HG03103 (cell line): Measurements from ENCODE around the gene TAB2.
"Not testable (repeated sequence)": the region's sequence is repeated elsewhere in the genome, so short reads cannot be mapped to it uniquely, and the experiment has no call there.

Experiments used
- ATAC-seq: cut with Tn5 transposase; IDR thresholded peaks from one replicate; pipeline ENCODE4 v1.9.1; 2021; ENCODE audit warnings: low read depth; ENCODE audit not compliant: unreplicated experiment

TAB2 gene

DNA sequence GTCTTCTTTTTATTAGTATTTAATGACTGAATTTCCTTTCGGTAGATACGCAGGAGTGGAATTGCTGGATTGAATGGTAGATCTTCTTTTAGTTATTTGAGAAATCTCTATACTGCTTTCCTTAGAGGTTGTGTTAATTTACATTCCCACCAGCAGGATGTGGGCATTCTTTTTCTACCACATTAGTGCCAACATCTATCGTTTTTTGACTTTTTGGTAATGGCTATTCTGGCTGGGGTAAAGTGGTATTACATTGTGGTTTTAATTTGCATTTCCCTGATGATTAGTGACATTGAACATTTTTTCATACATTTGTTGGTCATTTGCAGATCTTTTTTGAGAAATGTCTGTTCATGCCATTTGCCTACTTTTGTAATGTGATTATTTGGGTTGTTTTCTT is 119.7 kb downstream of the TAB2 start:
- no peak for ATAC-seq

DNA sequence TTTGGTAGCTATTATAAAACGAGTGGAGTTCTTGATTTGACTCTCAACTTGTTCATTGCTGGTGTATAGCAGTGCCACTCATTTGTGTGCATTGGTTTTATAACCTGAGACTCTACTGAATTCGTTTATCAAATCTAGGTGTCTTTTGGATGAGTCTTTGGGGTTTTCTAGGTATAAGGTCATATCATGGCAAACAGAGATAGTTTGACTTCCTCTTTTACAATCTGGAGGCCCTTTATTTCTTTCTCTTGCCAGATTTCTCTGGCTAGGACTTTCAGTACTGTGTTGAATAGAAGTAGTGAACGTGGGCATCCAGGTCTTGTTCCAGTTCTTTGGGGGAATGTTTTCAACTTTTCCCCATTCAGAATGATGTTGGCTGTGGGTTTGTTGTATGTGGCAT is 121.3 kb downstream of the TAB2 start:
- ATAC-seq: no peak

DNA sequence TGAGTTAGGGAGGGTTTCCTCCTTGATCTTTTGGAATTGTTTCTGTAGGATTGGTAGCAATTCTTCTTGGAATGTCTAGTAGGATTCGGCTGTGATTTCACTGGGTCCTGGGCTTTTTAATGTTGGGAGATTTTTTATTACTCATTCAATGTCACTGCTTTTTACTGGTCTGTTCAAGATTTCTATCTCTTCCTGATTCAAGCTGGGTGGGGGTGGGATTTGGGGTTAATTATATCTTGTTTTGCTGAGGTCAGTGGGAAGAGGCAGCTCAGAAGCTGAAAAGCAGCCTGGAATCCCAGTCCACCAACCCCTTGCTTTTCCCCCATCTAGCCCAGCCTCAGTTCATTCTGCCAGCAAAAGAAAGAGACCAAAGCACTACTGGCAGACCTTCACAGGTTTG is 122.1 kb downstream of the TAB2 start:
- ATAC-seq: no peak

DNA sequence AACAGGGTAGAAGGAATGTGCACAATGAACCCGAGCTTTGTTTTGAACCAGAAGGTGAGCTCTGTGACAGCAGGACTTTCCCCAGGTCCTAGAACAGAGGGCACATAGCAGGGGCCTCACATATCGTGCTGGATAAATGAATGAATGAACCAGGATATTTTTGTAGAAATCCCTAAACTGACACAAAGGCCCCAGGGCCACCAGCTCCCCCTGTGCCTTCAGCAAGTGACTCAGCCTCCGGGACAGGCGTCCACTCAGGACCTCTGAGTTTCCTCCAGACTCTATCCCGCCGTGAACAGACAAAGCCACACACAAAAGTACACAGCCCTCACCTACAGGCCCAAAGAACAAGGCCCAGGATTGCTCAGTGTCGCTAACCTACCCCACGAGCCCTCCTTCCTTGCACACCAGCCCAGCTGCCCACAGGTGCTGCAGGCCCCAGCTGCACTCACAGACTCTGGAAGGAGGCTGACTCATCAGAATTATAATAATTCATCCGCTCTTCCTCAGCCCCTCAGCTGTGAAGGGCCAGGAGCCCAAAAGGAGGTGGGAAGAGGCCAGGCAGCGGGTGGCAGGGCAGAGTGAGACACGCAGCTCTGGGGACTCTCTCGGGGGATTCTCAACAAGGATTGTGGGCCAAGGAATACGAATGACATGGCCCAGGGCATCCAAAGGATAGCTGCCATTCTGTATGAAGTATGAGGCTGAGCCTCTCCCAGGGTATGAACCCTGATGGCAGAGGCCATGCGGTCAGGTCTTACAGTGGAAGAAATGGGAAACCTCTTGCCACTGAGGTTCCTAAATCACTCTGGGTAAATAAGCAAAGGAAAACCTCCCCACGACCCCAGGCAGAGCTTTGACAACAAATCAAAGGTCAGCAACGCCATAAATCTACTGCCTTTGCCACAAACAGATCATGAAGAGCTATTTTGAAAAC is 123.5 kb downstream of the TAB2 start:
- ATAC-seq: no peak

DNA sequence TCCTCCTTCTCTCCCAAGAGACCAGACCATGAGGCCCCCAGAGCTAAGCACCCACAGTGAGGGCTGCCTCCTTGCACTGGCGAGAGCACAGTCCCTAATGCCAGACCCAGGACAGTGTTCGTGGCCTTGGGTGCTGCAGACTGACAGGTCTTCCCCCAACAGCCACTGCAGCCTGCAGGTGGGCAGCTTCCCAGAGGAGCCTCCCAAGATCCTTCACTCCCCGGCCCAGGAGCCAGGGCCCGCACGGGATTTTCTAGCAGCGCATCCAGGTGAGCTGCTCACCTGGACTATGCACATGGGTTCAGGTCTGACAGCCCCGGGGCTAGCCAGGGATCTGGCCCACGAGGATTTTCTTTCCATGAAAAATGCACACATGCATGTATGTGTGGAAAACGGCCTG is 124.2 kb downstream of the TAB2 start:
- no peak for ATAC-seq

DNA sequence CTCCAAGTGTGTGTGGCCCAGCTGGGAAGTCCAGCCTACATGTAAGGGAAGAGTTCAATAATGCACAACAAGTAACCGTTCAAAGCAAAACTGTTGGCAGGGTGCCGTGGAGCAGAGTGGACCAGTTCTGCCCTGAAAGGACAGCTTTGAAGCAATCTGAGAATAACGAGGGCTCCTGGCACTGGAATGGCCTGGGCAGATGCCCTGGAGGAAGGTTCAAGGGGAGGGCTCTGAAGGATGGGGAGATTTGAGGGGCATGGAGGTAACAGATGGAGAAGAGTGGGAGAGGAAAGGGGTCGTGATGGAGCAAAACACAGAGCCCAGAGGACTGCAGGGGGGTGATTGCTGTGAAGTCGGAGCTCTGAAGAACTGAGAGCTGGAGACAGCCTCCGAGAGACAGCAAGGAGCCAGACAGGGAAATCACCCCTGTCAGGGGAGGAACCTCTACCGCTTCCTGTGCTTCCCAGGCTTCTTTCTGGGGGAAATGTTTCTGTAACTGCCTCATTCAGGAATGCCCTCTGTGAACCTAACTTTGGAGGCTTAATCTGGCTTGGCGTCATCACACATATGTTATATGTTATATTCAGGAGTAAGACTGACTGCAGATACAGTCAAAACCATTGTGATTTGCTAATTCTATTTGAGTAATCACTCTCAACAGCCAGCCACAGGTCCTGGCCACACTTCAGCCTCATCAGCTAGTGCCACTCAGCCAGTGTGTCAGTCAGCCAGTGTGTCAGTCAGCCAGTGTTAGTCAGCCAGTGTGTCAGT is 126.1 kb downstream of the TAB2 start:
- no peak for ATAC-seq

DNA sequence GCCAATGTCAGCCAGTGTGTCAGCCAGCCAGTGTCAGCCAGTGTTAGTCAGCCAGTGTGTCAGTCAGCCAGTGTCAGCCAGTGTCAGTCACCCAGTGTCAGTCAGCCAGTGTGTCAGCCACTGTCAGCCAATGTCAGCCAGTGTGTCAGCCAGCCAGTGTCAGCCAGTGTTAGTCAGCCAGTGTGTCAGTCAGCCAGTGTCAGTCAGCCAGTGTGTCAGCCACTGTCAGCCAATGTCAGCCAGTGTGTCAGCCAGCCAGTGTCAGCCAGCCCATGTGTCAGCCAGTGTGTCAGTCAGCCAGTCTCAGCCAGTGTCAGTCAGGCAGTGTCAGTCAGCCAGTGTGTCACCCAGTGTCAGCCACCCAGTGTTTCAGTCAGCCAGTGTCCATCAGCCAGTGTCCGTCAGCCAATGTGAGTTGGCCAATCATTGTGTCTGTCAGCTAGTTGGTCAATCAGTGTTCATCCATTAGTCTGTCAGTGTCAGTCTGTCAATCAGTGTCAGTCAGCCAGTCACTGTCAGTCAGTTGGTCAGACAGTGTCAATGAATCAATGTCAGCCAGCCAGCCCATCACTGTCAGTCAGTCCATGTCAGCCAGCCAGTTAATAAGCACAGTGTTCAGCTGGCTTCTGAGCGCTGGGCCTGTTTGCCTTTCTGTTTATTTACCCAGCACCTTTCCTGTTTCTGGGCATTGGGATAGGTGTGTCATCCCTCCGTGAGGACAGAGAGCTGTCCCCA is 127.0 kb downstream of the TAB2 start:
- ATAC-seq: not testable (repeated sequence)

DNA sequence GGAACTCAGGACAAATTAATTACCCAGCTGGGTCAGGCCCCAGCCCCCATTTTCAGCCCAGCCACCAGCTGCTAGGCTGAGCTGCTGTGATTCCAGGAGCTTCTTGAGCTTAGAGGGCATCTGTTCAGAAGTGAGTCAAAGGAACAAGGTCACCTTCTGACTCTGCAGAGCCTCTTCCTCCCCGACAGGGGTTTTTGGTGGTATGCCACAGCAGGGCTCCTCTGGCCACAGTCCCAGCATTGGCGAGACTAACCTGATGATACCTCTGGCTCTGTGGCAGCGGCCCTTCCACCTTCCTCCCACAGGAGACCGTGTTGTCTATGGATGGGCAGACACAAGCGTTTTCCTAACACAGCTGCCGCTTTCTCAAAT is 127.6 kb downstream of the TAB2 start:
- ATAC-seq: no peak

DNA sequence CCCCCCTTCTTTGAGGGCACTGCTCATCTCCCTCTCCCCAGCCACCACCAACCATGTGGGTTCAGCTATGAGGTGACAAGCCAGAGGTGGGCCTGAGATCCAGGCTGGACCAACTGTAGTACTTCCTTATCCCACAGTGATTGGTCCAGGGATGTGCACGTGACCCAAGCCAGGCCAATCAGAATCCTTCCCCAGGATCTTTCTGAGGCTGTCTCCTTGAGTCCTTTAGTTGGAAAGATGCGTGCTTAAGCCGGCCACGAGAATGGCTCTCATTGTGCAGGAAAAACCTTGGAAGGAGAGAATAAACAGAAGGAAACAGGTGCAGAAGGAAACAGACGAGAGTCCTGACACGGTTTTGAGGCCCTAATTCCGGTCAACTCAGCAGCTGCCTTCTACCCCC is 128.1 kb downstream of the TAB2 start:
- no peak for ATAC-seq

DNA sequence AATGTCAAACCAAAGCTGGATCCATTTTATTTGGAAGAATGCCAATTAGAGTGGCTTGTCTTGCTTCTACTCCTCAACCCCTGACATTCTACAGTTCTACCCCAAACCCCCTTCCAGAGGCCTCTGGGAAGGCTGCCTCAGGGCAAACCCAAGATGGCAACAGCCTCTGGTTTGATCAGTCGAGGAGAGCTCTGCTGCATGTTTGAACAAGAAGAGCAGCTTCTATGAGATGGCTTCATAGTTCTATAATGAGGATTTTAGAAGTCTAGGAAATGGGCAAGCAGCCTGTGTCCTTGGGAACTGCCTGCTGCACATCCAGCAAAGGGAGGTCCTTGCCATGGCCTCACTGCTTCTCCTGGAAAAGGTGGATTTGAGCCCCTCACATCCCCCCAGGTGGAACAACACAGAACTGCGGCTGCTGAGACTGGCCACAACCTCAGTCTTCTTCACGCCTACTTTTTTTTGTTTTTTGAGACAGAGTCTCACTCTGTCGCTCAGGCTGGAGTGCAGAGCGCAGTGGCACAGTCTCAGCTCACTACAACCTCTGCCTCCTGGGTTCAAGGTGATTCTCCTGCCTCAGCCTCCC is 129.4 kb downstream of the TAB2 start:
- no peak for ATAC-seq

DNA sequence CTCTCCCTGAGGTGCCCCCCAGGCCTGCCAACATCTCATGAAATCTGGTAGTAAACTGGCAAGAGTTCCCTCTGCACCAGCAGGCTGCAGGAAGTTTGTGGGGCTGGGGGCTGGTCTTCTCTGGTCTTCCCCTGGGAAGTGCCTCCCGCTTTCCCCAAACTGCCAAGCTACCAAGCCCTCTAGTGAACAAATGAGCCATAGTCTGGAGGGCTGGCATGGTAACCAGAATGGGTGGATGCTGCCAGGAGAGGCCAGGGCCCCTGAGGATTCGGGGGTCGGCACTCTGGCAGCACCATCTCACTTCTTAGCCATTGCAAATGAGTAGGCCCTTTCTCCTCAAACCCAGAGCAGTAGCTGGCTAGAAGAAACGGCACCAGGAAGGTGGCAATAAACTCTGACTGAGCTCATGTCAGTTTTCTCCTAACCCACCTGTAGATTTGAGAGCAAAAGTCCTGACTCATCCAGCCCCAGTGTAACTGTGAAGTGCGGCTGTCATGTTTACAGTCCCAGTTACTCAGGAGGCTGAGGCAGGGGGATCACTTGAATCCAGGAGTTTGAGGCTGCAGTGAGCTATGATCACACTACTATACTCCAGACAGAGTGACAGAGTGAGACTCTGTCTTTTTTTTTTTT is 131.4 kb downstream of the TAB2 start:
- ATAC-seq: no peak

DNA sequence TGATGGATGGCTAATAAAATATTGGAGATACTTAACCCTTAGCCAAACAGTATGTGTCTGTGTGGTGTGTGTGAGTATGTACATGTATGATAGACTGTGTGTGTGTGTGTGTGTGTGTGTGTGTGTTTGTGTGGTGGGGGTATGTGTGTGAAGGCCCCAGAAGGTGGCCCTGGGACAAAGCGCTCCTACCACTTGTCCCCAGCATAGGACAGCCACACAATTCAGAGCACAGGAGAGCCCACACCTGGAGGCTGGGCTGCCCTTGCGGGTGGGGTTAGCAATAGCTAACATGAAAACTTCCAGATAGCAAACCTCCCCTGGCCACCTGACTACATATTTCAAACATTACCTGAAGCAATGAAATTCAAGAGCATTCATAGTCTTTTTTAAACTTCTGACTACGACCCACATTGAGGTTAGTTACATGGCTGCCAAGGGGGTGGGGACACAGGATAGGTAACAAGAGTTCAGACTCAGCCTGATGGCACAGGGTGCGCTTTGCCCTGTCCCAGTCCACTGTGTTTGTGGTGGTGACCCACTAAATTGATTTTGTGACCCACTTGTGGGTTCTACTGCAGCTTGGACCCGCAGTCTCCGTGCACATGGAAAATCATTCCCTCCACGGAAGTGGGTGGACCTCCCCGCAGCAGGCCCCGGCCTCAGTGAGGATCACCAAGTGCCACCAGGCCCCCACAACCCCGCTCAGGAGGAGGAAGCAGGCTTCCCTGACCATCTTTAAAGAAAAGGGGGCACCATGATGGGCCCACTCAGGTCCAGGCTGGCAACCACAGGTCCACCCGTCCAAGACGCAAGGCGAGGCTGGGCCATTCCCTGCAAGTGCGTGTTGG is 132.5 kb downstream of the TAB2 start:
- ATAC-seq: no peak

DNA sequence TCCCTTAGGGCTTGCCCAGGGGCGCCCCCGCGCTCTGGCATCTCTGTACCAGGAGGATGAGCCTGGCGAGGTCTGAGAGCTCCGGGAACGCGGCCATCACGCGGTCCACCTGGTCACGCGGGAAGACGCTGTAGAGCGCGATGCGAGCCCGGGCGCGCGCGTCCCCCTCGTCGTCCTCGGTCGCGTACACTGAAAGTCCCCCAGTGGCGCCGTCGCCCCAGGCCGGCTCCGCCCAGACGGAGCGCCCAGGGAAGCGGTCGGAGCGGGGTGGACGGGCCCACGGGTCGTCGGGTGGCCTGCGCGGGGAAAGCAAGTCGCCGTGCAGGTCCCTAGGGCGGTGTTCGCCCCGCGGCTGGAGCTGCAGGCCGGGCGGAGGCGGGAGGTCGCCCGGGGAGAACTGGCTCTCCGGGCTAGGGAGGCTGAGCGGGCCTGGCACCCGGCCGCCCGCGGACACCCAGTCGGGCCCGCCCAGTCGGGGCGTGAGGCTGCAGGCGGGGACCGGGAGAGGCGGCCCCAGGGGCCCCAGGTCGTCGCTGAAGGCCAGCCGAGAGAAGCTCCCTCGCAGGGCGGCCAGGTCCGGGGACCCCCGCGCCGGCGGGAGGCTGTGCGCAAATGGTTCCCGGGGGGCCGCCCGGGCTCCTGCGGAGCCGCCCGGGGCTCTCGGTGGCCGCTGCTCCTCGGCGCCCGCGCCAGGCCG is 133.3 kb downstream of the TAB2 start:
- ATAC-seq: no peak

DNA sequence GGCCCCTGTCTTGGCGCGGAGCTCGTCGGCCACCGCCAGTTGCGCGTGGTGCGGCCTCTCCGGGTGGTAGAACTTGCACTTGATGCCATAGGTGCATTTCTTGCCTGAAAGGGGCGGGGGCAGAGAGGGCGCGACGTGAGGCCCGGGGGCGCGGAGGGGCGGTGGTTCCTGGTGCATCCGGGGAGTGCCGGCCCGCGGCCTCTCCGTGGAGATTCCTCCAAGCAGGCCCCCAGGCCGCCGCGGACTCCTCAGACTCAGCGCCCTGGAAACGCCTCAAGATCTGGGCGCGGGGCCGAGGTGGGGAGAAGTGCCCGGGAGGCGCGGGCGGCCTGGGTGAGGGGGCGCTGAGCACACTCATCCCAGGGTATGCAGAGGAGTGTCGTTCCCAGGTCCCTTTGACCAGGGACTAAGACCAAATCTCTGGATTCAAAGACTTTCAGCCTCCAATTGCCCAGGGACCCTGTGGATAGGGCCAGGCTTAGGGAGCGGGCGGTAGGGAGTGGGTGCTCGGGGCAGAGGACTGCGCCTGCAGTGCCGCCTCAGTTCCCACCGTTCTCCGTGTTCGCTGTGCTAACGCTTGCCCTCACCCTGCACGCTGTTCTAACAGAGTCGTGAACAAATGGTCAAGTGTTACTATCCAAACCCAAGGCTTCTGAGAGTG is 134.0 kb downstream of the TAB2 start:
- ATAC-seq: no peak

DNA sequence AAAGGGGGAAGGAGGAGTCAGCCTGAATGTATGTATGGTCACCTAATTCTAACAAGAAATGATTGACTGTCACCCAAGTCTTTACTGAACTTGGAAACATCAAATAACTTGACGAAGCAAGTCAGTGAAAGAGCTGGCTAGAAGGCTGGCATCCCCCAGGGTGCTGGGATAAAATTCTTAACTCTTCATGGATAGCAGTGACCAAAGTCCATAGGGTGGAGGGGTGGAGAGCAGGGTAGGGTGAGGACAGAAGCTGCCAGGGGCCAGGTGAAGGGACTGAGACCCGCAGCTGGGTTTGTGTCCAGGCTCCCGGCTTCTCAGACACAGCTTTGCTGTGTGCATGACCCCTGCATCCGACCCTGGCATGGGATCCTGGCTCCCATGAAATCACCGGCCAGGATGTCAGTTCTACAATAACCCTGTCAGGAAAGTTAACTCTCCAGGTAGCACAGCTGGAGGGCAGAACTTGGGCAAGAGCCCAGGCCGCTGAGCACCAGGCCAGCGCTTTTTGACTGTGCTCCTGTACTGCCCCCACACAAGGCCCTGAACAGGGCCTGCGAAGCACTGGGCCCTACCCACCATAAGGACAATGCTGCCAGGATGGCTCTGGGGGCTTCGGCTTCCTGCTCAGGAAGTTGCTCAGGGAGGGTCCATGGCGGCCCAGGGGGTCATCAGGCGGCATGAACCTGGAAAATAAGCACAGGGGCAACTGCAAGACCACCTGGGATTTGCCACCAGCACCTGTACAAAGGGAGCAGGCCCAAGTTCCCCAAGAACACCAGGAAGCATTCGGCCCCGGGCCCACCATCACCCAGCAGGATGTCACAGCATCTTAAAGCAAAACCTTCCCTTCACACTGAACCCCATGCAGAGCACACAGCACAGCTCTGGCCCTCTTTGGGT is 134.8 kb downstream of the TAB2 start:
- ATAC-seq: no peak

DNA sequence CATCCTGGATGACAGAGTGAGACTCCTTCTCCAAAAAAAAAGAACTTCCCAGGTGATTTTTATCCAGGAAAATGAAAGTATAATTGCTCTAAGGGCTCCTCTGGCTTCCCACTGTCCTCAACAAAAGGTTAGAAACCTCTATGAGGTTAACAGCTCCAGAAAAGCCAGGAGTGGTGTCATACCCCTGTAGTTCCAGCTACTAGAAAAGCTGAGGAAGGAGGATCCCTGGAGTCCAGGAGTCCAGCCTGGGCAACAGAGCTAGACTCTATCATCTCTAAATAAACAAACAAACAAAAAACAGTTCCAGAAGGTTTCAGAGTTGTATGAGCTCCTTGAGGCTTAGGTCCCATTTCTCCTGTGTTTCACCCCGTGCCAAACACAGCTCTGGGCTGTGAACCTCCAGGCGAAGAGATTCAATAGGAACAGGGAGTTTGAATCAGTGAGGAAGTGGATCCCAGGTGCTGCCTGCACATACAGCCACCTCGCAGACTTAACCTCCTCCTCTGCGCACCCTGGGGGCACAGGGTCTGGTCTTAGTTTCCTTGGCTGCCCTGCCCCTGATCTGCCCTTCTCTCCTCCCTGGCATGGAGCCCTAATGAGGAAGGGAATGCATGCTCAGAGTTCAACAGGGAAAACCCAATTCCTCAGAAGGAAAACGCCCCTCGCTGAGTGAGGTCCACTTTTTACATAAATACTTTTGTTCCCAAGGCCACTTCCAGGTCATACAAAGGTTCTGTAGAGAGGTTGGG is 136.3 kb downstream of the TAB2 start:
- no peak for ATAC-seq
